HG03103 (cell line): Measurements from ENCODE around the gene ARFGEF2.
"Not testable (repeated sequence)": the region's sequence is repeated elsewhere in the genome, so short reads cannot be mapped to it uniquely, and the experiment has no call there.

Experiments used
- ATAC-seq: cut with Tn5 transposase; IDR thresholded peaks from one replicate; pipeline ENCODE4 v1.9.1; 2021; ENCODE audit warnings: low read depth; ENCODE audit not compliant: unreplicated experiment

ARFGEF2 gene

DNA sequence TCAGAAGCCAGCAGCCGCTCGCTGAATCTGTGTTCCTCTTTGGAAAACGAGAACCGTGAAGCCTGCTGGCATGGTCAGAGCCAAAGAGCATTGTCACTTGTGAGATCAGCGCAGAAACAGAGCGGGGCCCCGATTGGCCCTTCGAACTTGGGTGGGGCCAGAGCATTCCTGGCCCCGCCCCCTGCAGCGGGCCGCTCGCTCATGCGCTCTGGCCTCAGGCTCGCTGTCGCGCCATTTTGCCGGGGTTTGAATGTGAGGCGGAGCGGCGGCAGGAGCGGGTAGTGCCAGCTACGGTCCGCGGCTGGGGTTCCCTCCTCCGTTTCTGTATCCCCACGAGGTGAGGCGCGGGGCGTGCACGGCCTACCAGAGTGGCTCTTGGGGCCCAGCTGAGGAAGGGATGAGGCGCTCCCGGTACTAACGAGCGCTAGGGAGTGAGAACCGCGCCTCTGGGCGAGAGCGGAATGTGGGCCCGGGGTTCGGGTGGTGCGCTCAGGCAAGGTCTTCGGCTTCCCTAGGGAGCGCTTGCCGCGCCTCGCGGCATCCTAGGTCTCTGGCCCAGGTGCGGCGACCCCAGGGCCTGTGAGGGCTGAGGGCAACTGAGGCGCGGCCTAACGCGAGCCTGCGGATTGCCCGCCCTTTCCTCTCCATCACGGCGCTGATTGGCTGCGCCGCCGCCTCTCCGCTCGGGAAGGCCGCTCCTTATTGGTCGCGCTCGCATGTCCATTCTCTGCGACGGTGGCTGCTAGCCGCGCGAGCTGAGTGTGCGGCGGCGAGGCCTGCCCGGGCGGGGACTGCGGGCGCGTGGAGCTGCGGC is 124.8 kb downstream of the ARFGEF2 start, which contains the start of gene CSE1L:
Gene CSE1L (plus strand): TSS at position 226 of the 814 bp plus-strand sequence. CDS start 12,152 bp downstream, outside the sequence.
- ATAC-seq = peak; percentile 84

DNA sequence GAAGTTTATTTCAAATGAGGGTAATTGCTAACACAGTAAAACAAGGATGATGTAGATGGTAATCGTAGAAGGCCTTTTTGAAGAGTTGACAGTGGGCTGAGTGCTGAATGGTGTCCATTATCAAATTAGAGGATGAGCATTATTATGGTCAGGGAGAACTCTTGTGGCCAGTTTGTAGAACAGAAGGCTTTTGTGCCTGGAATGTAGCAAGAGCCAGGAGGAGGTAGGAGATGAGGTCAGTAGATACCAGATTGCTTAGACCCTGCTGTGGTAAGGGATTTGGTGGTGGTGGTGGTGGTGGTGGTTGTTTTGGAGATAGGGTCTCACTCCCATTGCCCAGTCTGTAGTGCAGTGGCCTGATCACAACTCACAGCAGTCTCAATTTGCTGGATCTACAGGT is 130.8 kb downstream of the ARFGEF2 start:
- no peak for ATAC-seq

DNA sequence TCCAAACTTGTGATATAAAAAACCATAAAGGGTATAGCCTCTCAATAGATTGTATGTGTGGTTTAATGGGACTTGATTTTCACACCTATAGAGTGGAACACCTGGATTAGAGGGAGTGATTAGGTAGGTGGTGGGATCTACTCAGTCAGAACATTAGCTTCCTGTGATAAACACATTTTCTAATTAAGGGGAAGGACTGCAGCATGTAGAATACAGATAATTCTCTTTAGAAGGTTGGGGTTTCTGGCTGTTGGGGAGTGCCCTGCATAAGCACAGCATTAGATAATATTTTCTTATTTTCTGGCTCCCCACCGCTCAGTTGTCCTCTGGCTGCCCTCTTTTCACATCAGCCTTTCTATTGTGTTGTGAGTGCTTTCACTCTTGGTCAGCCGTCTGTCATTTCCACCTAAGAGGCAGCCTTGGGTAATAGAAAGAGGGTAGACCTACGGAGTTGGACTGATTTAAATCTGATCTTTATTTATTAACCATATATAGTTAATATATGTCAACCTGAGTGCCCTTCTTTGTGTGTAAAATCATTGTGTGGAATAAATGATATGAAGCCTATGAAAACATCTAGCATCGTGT is 132.6 kb downstream of the ARFGEF2 start:
- ATAC-seq = no peak

DNA sequence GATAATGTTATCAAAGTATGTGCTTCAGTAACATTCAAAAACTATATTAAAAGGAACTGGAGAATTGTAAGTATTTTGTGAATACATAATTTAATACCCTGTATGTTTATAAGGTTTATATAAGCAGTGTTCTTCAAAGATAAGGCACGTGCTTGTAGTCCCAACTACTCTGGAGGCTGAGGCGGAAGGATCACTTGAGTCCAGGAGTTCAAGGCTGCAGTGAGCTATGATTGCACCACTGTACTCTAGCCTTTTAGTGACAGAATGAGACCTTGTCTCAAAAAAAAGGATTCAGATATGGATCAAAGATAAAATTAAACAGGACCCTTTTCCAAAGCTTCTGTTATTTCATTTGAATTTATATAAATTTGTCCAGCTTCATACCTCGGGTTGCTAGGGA is 141.8 kb downstream of the ARFGEF2 start:
- no peak for ATAC-seq

DNA sequence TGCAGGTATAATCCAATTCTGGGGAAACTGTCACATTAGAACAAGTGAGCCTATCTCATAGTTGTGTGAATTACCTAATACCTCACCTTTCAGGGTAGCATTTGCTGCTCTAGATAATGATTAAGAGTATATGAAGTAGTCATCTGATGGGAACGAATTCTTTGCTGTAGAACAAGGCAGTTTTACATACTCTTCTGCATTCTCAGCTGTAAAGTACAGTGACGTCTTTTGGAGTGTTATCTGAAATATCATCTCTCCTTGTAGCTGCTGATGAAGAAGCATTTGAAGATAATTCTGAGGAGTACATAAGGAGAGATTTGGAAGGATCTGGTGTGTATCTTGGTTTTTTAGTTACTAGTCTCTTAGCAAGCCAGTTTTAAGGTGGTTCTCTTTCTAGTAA is 153.0 kb downstream of the ARFGEF2 start:
- no peak for ATAC-seq

DNA sequence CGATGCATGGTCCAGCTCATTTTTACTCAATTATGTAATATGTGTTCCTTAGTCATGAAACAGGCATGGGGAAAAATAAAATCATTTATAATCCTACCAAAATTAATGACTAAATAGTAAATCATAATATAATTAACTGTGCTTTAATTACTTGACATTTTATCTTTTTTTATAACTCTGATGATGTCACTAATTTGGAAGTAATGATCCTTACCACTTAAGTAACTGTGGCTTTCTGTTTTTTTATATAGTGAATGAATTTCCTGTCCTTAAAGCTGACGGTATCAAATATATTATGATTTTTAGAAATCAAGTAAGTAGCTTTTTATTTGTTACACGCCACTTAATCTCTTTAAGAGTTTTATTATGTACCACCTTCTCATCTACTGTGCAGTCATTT is 156.8 kb downstream of the ARFGEF2 start:
- ATAC-seq = no peak

DNA sequence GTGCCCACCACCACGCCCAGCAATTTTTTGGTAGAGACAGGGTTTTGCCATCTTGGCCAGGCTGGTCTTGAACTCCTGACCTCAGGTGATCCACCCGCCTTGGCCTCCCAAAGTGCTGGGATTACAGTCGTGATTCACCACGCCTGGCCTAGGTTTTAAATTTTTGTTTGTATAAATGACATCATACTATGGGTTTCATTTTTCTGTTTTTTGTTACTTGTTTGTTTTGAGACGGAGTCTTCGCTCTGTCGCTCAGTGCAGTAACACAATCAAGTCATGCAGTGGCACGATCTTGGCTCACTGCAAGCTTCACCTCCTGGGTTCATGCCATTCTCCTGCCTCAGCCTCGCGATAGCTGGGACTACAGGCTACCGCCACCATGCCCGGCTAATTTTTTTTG is 160.8 kb downstream of the ARFGEF2 start:
- not testable (repeated sequence) for ATAC-seq
